Naive thymus-derived CD4-positive, alpha-beta T cell (primary cell): ENCODE measurements around the gene ATP9A. TPM values are rescaled to one million over a fixed set of nuclear protein-coding genes. Genes with fewer than 3 reads are reported as not detected.
A peak's percentile ranks its signal among the peaks of the same experiment; 100 is the strongest.

ENCODE experiments used
- ATAC-seq: fragments of 150-1000 bp; cut with Tn5 transposase; 2 replicates; pipeline ENCODE4 v1.10.0; 2021; ENCODE audit warnings: mild to moderate bottlenecking, moderate library complexity
- CTCF ChIA-PET: fragments of 350-600 bp; sonication (Branson Sonifier 250); formaldehyde crosslinking; loops from one replicate; lab custom pipeline; 2021; ENCODE audit warnings: antibody characterized with exemption; lab: Charles Lee
- POLR2A ChIA-PET: fragments of 350-600 bp; sonication (Branson Sonifier 250); formaldehyde crosslinking; loops from one replicate; lab custom pipeline; 2021; ENCODE audit warnings: antibody characterized with exemption, inconsistent platforms; lab: Charles Lee
- DNase-seq, 9 donors: peaks; one replicate each; pipeline versions ENCODE4 v3.0.0 to v3.0.0-alpha.2; 2020 to 2022; ENCODE audit warnings: mixed read lengths in 1 of 9
- H3K27ac ChIP-seq: one replicate; pipeline ENCODE4 v1.7.0; 2013; ENCODE audit warnings: mild to moderate bottlenecking, low read depth, low read length, moderate library complexity
- H3K27me3 ChIP-seq, 2 donors: one replicate each; pipeline ENCODE4 v1.7.0; 2013; ENCODE audit warnings: low read length in 2 of 2, mild to moderate bottlenecking in 2 of 2, moderate library complexity in 2 of 2; ENCODE audit not compliant: control insufficient read depth in 2 of 2, insufficient read depth in 2 of 2
- H3K36me3 ChIP-seq, 3 experiments: 1 replicate in 2 of 3; 2 replicates in 1 of 3; pipeline ENCODE4 v1.7.0; 2013; ENCODE audit warnings: low read length in 3 of 3, mild to moderate bottlenecking in 3 of 3, moderate library complexity in 1 of 3; ENCODE audit not compliant: insufficient read depth in 3 of 3, control insufficient read depth in 2 of 3
- H3K4me1 ChIP-seq, 2 donors: one replicate each; pipeline ENCODE4 v1.7.0; 2013; ENCODE audit warnings: low read length in 2 of 2, mild to moderate bottlenecking in 2 of 2, moderate library complexity in 1 of 2; ENCODE audit not compliant: control insufficient read depth in 2 of 2, insufficient read depth in 2 of 2
- H3K4me3 ChIP-seq: 2 replicates; pipeline ENCODE4 v1.7.0; 2013; ENCODE audit warnings: mild to moderate bottlenecking, low read length
- H3K9me3 ChIP-seq, 3 experiments: 1 replicate in 2 of 3; 2 replicates in 1 of 3; pipeline ENCODE4 v1.7.0; 2013; ENCODE audit warnings: low read length in 3 of 3; ENCODE audit not compliant: control insufficient read depth in 2 of 3
- H3K27ac Mint-ChIP-seq, 9 donors: one replicate each; pipeline ENCODE4 v1.8.0; 2020 to 2022; ENCODE audit warnings: mixed read lengths in 9 of 9, mild to moderate bottlenecking in 8 of 9, moderate library complexity in 5 of 9, inconsistent platforms in 2 of 9
- H3K27me3 Mint-ChIP-seq, 5 donors: one replicate each; pipeline ENCODE4 v1.8.0; 2021 to 2022; ENCODE audit warnings: mixed read lengths in 5 of 5, mild to moderate bottlenecking in 1 of 5
- H3K36me3 Mint-ChIP-seq, 5 donors: one replicate each; pipeline ENCODE4 v1.8.0; 2020 to 2022; ENCODE audit warnings: mixed read lengths in 5 of 5, mild to moderate bottlenecking in 3 of 5, inconsistent platforms in 1 of 5
- H3K4me1 Mint-ChIP-seq, 7 donors: one replicate each; pipeline ENCODE4 v1.8.0; 2020 to 2022; ENCODE audit warnings: mixed read lengths in 7 of 7, mild to moderate bottlenecking in 3 of 7, inconsistent platforms in 1 of 7
- H3K4me3 Mint-ChIP-seq, 10 donors: one replicate each; pipeline ENCODE4 v1.8.0; 2020 to 2022; ENCODE audit warnings: mild to moderate bottlenecking in 10 of 10, mixed read lengths in 10 of 10, moderate library complexity in 6 of 10, inconsistent platforms in 2 of 10
- H3K9me3 Mint-ChIP-seq, 11 donors: one replicate each; pipeline ENCODE4 v1.8.0; 2020 to 2022; ENCODE audit warnings: mixed read lengths in 11 of 11, mild to moderate bottlenecking in 4 of 11, inconsistent platforms in 1 of 11, moderate library complexity in 1 of 11
- intact Hi-C, 2 donors: fragments of 100-400 bp; cut with micrococcal nuclease; formaldehyde crosslinking; loops; one replicate each; pipeline ENCODE4 v1.15.1; 2023
- polyA plus RNA-seq, 2 donors: library from polyadenylated mRNA; unstranded; fragments of 300-500 nt; fragmentation: Illumina TruSeq; gene quantifications; one replicate each; pipeline ENCODE4 v1.2.3, GENCODE V29; 2021
- total RNA-seq, 6 experiments: library from RNA in 5 of 6; stranded (reverse) in 5 of 6; gene quantifications; 1 replicate in 5 of 6; 2 replicates in 1 of 6; pipeline ENCODE4 v1.2.3 and lab custom pipeline; 2021 to 2026

Gene ATP9A
- total and polyA plus RNA-seq, 7 experiments from 2014 or later, result 0.05 to 2.0 (median 0.83) TPM; not detected in 3

DNA sequence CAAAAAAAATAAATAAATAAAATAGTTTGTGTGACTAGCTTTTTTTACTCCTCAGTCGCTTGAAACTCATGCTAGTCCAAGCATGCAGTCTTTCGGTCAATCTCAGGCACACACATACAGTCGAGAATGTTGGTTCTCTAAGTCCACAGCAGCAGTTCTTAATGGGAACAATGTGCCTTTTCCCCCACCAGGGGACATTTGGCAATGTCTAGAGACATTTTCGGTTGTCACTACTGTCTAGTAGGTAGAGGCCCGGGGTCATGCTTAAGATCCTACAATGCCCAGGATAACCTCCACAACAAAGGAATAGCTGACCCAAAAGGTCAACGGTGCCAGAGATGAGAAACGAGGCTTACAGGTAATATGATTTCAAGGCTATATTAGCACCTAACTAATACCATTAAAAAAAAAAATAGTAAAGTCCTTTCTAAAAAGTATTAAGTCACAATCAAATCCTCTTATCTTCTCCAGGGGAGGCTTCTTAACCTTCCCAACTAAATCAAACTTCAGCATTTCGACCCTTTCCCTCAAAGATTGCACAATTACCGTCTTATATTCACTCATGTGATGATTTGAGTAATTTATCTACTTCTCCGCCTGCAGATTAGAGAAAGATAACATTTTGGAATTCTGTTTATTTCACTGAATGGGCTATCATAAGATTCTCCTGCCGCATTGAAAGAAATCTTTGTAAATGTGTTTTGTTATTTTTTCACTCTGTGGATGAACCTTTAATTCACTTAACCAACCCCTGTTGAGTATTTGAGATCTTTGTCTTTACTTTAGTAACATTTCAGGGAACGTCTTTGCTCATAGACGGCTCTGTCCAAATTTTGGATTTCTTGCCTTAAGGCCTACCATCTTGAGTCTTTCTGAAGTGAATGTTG, 42.2 kb upstream of the ATP9A start:
- CTCF ChIA-PET, result no interaction called here
- H3K36me3 ChIP-seq, result no peaks in the 10 kb centered on the region
- Mint-ChIP-seq H3K4me3 (no peak overlapping the region), H3K9me3 (peaks cover 0 to 5% (median 0%) of the 10 kb centered on the region in 11 donors), H3K36me3 (no peaks in the 10 kb centered on the region), H3K27me3 (peaks cover 5 to 23% (median 13%) of the 10 kb centered on the region in 5 donors), H3K4me1 (peaks cover 0 to 1% (median 0%) of the 10 kb centered on the region in 7 donors), H3K27ac (no peak overlapping the region)
- H3K27me3 ChIP-seq, result no peaks in the 10 kb centered on the region
- intact Hi-C loops, result no loop called here
- POLR2A ChIA-PET, result no interaction called here
- H3K27ac ChIP-seq, result no peak overlapping the region
- DNase-seq (no peak), ATAC-seq (no peak)
- no peak overlapping the region for H3K4me3 ChIP-seq
- no peaks in the 10 kb centered on the region for H3K9me3 ChIP-seq
- H3K4me1 ChIP-seq, result no peaks in the 10 kb centered on the region

DNA sequence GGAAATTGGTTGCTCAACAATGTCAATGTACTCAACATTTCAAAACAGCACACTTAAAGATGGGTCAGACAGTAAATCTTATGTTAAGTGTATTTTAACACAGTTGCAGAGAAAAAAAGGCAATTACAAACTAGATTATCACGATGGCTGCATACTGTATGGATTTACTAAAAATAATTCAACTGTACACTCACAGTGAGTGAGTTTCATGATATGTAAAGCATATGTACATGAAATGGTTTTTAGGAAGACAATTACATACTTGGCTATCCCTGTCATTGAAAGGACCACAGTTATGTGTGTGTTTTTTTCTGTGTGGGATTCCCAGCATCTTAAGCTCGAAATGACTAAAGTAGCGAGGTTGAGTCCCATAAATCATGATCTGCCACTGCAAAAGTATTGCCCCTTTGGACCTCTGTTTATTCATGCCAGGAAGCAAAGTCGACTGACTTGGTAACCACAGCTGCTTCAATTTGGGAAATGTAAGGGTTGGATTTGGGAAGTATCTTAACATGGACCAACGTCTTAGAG, 39.6 kb upstream of the ATP9A start:
- Histone ChIP-seq H3K36me3 (no peaks in the 10 kb centered on the region), H3K4me3 (no peak overlapping the region), H3K4me1 (no peaks in the 10 kb centered on the region), H3K27ac (no peak overlapping the region), H3K27me3 (no peaks in the 10 kb centered on the region), H3K9me3 (no peaks in the 10 kb centered on the region)
- Mint-ChIP-seq H3K9me3 (peaks cover 0 to 2% (median 0%) of the 10 kb centered on the region in 11 donors), H3K27ac (no peak overlapping the region), H3K36me3 (no peaks in the 10 kb centered on the region), H3K27me3 (peaks cover 24 to 42% (median 27%) of the 10 kb centered on the region in 5 donors), H3K4me3 (no peak overlapping the region), H3K4me1 (no peaks in the 10 kb centered on the region)
- no peak for ATAC-seq
- intact Hi-C loops, result no loop called here
- ChIA-PET CTCF (no interaction called here), POLR2A (no interaction called here)
- DNase-seq, result no peak

DNA sequence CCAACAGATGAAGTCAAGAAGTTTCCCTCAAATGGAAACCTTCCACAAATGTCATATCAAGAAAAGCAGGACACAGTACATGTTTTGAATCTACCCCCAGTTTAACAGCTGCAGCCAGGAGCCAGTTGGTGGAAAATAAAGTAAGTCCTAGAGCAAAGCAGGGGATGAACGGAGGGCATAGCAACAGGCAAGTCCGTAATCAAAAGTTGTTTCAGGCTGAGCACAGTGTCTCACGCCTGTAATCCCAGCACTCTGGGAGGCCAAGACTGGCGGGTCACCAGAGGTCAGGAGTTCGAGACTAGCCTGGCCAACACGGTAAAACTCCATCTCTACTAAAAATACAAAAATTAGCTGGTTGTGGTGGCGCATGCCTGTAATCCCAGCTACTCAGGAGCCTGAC, 36.6 kb upstream of the ATP9A start:
- peaks cover 0 to 3% of the 10 kb centered on the region in 2 donors for H3K27me3 ChIP-seq
- POLR2A ChIA-PET, result no interaction called here
- H3K4me3 Mint-ChIP-seq, result no peak overlapping the region
- no peaks in the 10 kb centered on the region for H3K4me1 ChIP-seq
- H3K9me3 Mint-ChIP-seq, result peaks cover 0 to 4% (median 0%) of the 10 kb centered on the region in 11 donors
- no peaks in the 10 kb centered on the region for H3K36me3 Mint-ChIP-seq
- H3K36me3 ChIP-seq, result no peaks in the 10 kb centered on the region
- no peak overlapping the region for H3K4me3 ChIP-seq
- ATAC-seq (no peak), DNase-seq (no peak)
- H3K27me3 Mint-ChIP-seq, result peaks cover 42 to 48% (median 46%) of the 10 kb centered on the region in 5 donors
- H3K9me3 ChIP-seq, result no peaks in the 10 kb centered on the region
- CTCF ChIA-PET, result no interaction called here
- H3K27ac Mint-ChIP-seq, result no peak overlapping the region
- H3K27ac ChIP-seq, result no peak overlapping the region
- intact Hi-C loops, result no loop called here
- peaks cover 3 to 12% (median 10%) of the 10 kb centered on the region in 7 donors for H3K4me1 Mint-ChIP-seq

DNA sequence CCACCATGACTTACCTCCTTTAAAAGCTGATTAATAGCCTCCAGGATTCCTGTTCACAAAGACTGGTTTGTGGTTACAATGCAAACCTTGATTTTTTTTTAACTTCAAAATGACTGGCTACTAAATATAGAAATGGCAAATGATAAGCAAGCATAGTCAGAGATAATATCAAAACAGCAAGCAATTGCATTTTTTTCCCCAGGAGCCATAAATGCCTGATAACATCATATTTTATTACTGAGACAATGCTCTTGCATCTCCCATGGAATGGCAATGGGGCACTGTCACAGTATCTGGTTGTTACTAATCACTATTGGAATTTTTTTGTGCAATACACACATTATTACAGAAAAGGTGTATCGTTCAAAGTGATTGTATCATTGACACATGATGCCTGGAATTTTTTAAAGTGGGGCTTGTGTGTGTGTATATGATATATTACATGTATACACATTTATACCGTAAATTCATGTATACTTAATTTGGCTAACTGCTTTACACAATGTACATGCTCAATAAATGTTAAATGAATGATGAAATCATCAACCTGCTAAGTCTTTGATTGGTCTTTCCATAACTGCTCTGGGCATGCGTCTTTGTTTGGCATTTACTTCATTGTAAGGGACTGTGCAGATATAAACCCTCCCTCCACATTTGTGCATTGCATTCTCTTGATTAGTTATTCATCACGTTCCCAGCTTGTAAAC, 35.1 kb upstream of the ATP9A start:
- Mint-ChIP-seq H3K27ac (no peak overlapping the region), H3K36me3 (no peaks in the 10 kb centered on the region), H3K4me3 (no peak overlapping the region), H3K9me3 (peaks cover 0 to 4% (median 0%) of the 10 kb centered on the region in 11 donors), H3K4me1 (peaks cover 5 to 18% (median 16%) of the 10 kb centered on the region in 7 donors), H3K27me3 (peaks cover 56 to 63% (median 59%) of the 10 kb centered on the region in 5 donors)
- no peak overlapping the region for H3K27ac ChIP-seq
- intact Hi-C loops, result no loop called here
- ATAC-seq (no peak), DNase-seq (no peak)
- no peaks in the 10 kb centered on the region for H3K4me1 ChIP-seq
- ChIA-PET POLR2A (no interaction called here), CTCF (interaction anchor here (0.6 kb wide), 1 partner anchor 219 kb away, joined by 4 read pairs; no protein-coding TSS in a partner anchor)
- no peak overlapping the region for H3K4me3 ChIP-seq
- no peaks in the 10 kb centered on the region for H3K36me3 ChIP-seq
- H3K27me3 ChIP-seq, result peaks cover 0 to 10% of the 10 kb centered on the region in 2 donors
- H3K9me3 ChIP-seq, result no peaks in the 10 kb centered on the region

DNA sequence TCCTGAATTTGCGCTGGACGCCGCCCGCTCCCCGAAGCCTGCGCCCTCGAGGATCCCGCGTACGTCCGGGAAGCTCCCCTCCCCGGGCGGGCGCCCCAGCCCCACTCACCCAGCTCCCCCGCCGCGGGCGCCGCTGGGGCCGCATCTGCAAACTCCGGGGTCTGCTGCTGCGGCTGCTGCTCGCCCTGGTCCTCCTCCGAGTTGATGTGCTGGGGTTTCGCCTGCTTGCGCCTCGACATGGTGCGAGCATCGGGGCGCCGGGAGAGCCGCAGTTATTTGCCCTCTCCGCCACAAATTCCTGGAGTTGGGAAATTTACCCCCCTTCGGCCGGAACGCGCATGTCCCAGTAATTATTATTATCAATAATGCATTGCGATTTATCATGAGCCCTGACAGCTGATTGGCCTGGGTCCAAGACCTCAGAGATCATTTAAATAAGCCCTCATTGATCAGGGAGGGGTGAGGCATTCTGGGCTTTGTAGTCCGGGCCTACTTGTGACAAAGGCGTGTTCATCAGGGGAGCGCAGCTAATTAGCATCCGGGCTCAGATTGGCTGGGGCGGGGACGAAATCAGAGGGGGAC, 34.1 kb upstream of the ATP9A start, which contains the start of gene SALL4:
SALL4 (minus strand) TSS at position 352 of the 582 bp plus-strand sequence; CDS start at position 239, 113 bp downstream.
- no peaks in the 10 kb centered on the region for H3K4me1 ChIP-seq
- peak within 1 kb of the TSS in 4 of 10 donors; percentile 27 to 80 (median 56) for H3K4me3 Mint-ChIP-seq
- peaks cover 0 to 4% (median 0%) of the 10 kb centered on the region in 11 donors for H3K9me3 Mint-ChIP-seq
- no peak within 1 kb of the TSS for H3K4me3 ChIP-seq
- H3K9me3 ChIP-seq, result no peaks in the 10 kb centered on the region
- ChIA-PET POLR2A (no interaction called here), CTCF (interaction anchor here (0.6 kb wide), 1 partner anchor 218 kb away, joined by 4 read pairs; no protein-coding TSS in a partner anchor)
- H3K4me1 Mint-ChIP-seq, result peaks cover 5 to 18% (median 16%) of the 10 kb centered on the region in 7 donors
- H3K36me3 Mint-ChIP-seq, result no peaks in the 10 kb centered on the region
- ATAC-seq (no peak), DNase-seq (no peak)
- H3K27ac Mint-ChIP-seq, result no peak within 1 kb of the TSS
- intact Hi-C loops, result no loop called here
- no peaks in the 10 kb centered on the region for H3K36me3 ChIP-seq
- peaks cover 54 to 72% (median 66%) of the 10 kb centered on the region in 5 donors for H3K27me3 Mint-ChIP-seq
- peaks cover 0 to 10% of the 10 kb centered on the region in 2 donors for H3K27me3 ChIP-seq
- no peak within 1 kb of the TSS for H3K27ac ChIP-seq

DNA sequence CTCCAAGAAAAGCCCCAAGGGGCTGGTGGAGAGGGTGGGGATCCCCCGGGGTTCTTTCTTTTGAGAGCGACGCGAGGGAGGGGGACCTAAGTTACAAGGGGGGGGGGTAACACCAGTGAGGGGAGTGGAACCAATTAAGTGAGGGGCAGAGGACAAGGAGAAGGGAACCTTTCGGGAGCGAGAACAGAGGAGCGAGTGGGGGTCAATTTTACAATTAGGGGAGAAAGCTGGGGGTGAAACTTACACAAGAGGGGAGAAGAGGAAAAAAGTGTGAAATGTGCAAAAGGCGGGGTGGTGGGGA, 33.6 kb upstream of the ATP9A start:
- H3K4me3 Mint-ChIP-seq, result peak overlapping the region in 3 of 10 donors; percentile 27 to 80 (median 76)
- H3K36me3 Mint-ChIP-seq, result no peaks in the 10 kb centered on the region
- Histone ChIP-seq H3K27me3 (peaks cover 0 to 10% of the 10 kb centered on the region in 2 donors), H3K9me3 (no peaks in the 10 kb centered on the region), H3K4me3 (no peak overlapping the region), H3K36me3 (no peaks in the 10 kb centered on the region), H3K4me1 (no peaks in the 10 kb centered on the region), H3K27ac (no peak overlapping the region)
- no peak overlapping the region for H3K27ac Mint-ChIP-seq
- ChIA-PET CTCF (no interaction called here), POLR2A (no interaction called here)
- peaks cover 5 to 18% (median 16%) of the 10 kb centered on the region in 7 donors for H3K4me1 Mint-ChIP-seq
- H3K9me3 Mint-ChIP-seq, result peaks cover 0 to 2% (median 0%) of the 10 kb centered on the region in 11 donors
- no peak for ATAC-seq
- H3K27me3 Mint-ChIP-seq, result peaks cover 49 to 75% (median 66%) of the 10 kb centered on the region in 5 donors
- intact Hi-C loops, result no loop called here
- DNase-seq, result no peak
